ENCODE data around the gene GLIS2. TPM values are rescaled to one million over a fixed set of nuclear protein-coding genes. Genes with fewer than 3 reads are reported as not detected.
A peak's percentile ranks its signal among the peaks of the same experiment; 100 is the strongest.
"Not testable (repeated sequence)": the region's sequence is repeated elsewhere in the genome, so short reads cannot be mapped to it uniquely, and the experiment has no call there.

The GLIS2 gene
- total RNA-seq, 2 donors from 2014 or later: 0.16 to 0.80 TPM

DNA sequence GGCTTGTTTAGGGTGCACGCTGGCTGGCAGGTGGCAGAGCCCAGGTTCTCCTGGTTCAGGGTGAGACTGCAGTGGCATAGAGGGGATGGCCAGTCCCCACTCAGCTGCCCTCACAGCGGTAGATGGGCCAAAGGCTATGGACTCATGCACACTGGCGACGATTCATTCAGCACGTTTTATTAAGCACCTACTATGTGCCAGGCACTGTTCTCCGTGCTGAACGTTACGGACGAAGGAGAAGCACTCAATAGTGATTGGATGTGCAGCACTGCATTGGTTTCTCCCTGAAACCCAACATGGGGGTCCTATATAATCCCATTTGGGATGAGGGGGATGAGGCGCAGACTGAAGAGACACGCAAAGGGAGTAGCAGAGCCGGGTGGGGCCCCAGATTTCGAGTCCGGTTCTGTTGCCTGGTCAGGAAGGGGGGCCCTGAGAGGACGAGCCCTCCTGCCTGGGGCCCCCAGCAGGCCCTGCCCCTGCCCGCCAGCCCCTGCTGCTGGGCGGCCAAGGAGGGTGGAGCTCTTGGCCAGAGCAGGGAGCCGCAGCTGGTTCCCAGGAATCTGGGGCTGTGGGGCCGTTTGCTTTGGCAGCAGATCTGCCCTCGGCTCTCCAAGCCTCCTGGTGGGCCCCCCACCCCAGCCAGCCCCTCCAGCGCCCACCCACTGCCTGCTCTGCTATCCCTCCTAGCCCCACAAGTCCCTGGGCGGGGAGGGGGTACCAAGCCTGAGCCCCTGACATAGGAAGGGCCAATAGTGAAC is 8.8 kb downstream of the GLIS2 start:
- Mint-ChIP-seq H3K9me3 (no peaks in the 10 kb centered on the region), H3K36me3 (no peaks in the 10 kb centered on the region), H3K27ac (no peak overlapping the region)
- ATAC-seq (no peak), DNase-seq (ENCODE audit: low spot score in 2 of 2) (no peak)

DNA sequence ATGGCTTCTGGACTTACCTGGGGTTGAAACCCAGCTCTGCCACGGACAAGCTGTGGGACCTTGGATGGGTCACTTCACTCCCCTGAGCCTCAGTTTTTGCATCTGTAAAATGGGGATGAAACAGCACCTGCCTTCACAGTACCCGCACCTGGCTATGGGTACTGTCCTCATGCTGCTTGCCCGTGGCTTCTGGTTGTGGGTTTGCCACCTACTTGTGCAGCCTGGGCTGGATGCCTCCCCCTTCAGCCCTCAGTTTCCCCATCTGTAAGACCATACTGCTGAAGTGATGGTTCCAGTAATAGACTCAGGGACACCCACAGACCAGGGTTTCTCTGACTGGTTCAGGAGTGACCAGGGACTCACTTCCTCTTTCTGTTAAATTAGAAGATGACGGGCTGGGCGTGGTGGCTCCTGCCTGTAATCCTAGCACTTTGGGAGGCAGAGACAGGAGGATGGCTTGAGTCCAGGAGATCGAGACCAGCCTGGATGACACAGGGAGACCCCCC is 9.4 kb downstream of the GLIS2 start:
- DNase-seq (ENCODE audit: low spot score in 2 of 2) (no peak), ATAC-seq (no peak)
- Mint-ChIP-seq H3K36me3 (no peaks in the 10 kb centered on the region), H3K27ac (no peak overlapping the region), H3K9me3 (no peaks in the 10 kb centered on the region)

DNA sequence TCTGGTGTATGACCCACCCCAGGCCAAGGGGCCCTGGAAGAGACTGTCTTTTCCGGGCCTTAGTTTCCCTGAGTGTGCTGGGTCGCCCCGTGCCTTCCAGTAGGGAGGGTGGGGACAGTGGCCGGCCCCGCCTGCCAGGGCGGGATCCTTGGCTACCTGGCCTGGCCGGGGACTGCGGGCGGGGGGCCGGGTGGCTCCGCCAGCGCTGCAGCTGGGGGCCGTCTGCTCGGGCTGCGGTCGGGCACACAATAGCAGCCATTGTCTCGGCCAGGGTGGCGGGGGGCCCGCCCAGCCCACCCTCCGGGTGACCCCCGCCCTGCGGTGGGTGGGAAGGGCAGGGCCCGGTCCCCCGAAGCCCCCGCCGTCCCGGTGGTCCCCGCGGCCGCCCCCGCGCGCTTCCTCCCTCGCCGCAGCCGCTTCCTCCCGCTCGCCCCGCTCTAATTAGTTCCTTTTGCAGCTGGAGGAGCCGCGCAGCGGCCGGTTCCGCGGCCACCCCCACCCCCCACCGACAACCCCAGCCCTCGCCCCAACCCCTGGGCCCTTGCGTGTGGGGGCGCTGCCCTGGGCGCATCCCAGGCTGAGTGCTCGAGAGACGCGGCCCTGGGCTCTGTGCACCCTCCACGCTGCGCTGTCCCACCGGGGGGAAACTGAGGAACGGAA is 11.6 kb downstream of the GLIS2 start:
- Mint-ChIP-seq H3K9me3 (no peaks in the 10 kb centered on the region), H3K36me3 (no peaks in the 10 kb centered on the region), H3K27ac (no peak overlapping the region)
- no peak for DNase-seq (ENCODE audit: low spot score in 2 of 2)
- peak; percentile 25 to 33 for ATAC-seq

- H3K9me3 Mint-ChIP-seq: no peaks in the 10 kb centered on the region
- no peaks in the 10 kb centered on the region for H3K36me3 Mint-ChIP-seq
- ATAC-seq (peak; percentile 60 to 74), DNase-seq (ENCODE audit: low spot score in 2 of 2) (peak in 1 of 2 donors; percentile 60)
- peak overlapping the region in 1 of 2 donors; percentile 25 for H3K27ac Mint-ChIP-seq
Observed at GRCh38 chr16:4328046-4328781, 12.3 kb downstream of the GLIS2 start.

DNA sequence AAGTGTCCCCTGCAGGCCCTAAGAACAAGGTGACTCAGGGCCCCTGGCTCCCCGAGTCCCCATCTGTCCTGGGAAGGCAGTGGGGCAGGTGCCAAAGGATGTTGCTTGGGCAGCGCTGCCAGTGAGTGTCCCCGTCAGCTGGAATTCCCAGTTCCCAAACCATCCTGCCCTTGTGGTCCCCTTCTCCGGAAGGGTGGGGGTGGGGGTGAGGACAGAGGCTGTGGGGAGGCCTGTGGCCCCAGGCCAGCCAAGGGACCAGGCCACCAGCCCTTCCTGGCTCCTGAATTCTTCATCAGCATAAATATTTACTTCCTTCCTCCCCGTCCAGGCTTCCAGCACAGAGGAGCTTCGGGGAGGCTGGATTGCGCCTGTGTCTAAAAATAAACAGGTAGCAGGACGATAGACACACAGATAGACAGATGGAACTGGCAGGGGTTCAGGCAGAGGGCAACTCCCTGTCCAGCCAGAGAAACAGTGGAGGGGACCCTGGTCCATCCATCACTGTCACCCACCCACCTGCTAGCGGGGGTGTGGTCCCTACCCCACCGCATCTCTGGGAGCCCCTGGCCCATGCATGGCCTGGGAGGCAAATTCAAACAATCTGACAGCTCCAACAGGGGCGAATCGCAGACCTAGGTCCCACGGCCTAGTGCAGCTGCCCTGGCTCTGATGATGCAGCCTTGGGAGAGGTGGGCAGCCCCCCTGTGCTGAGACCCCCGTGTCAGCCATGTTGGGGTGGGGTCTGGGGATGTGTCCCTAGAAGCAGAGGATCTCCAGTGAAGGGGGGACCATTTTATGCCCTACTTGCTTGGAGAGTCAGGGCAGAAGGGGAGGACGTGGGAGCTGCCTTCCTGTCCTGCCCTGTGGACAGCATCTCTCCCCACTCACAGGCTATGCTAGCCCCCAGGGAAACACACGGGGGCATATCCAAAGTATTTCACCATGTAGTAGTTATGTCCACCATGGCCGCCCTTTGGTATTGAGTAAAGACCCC is 13.2 kb downstream of the GLIS2 start:
- Mint-ChIP-seq H3K9me3 (no peaks in the 10 kb centered on the region), H3K36me3 (no peaks in the 10 kb centered on the region), H3K27ac (peak overlapping the region in 1 of 2 donors; percentile 25)
- no peak for ATAC-seq
- DNase-seq (ENCODE audit: low spot score in 2 of 2): no peak

- no peaks in the 10 kb centered on the region for H3K36me3 Mint-ChIP-seq
- DNase-seq (ENCODE audit: low spot score in 2 of 2): peak; percentile 74 to 86
Observed at GRCh38 chr16:4330277-4330874, 14.5 kb downstream of the GLIS2 start.

GRCh38 chr16:4332083-4332482 is 16.2 kb downstream of the GLIS2 start:
- no peak for DNase-seq (ENCODE audit: low spot score in 2 of 2)
- Mint-ChIP-seq H3K27ac (no peak overlapping the region), H3K9me3 (no peaks in the 10 kb centered on the region), H3K36me3 (no peaks in the 10 kb centered on the region)
- no peak for ATAC-seq

More at GRCh38 chr16:4330277-4330874, 14.5 kb downstream of the GLIS2 start:
- peak; percentile 80 to 89 for ATAC-seq
- H3K9me3 Mint-ChIP-seq: no peaks in the 10 kb centered on the region
- H3K27ac Mint-ChIP-seq: no peak overlapping the region

DNA sequence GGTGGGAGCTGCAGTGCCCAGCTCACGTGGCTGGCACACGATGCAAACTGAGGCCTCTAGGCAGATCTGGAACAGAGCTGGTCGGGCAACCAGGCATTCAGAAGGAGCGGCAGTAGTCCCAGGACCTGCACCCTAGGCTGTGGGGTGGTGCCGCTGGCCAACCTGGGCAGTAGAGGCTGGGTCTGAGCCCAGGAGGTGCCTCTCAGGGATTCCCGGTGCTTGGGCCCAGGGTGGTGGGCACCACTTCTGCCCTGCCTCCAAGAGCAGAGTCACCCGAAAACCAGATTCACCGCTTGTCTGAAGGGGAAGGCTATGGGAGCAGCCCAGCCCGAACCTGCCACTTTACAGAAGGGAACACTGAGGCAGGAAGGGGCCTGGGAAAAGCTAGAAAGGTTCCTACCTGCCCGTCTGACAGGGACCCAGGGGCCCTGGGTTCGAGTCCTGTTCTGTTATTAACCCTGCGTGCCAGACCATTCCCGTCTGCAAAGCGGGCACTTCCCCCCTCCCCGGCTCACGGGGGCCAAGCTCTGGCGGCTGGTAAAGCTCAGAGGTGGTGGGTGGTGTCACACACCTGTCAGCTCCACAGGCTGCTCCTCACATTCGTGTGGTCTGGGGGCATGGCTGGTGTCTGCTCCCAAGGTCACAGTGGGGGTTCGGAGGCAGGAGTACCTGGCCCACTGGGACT is 16.9 kb downstream of the GLIS2 start:
- no peaks in the 10 kb centered on the region for H3K9me3 Mint-ChIP-seq
- ATAC-seq (no peak), DNase-seq (ENCODE audit: low spot score in 2 of 2) (no peak)
- H3K27ac Mint-ChIP-seq: no peak overlapping the region
- H3K36me3 Mint-ChIP-seq: no peaks in the 10 kb centered on the region

DNA sequence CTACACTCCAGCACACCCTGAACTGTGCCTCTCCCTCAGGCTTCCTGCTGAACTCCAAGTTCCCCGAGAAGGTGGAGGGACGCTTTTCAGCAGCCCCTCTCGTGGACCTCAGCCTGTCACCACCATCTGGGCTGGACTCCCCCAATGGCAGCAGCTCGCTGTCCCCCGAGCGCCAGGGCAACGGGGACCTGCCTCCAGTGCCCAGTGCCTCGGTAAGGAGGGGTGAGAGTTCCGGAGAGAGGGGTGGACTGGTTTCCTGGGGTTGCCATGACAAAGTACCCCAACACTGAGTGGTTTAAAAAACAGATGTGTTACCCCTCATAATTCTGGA is 17.4 kb downstream of the GLIS2 start:
- DNase-seq (ENCODE audit: low spot score in 2 of 2) (no peak), ATAC-seq (no peak)
- H3K9me3 Mint-ChIP-seq: no peaks in the 10 kb centered on the region
- no peaks in the 10 kb centered on the region for H3K36me3 Mint-ChIP-seq
- no peak overlapping the region for H3K27ac Mint-ChIP-seq

- not testable (repeated sequence) for H3K9me3 Mint-ChIP-seq; DNase-seq (ENCODE audit: low spot score in 2 of 2); H3K36me3 Mint-ChIP-seq; ATAC-seq
- H3K27ac Mint-ChIP-seq: peak overlapping the region in 1 of 2 donors; percentile 29
Observed at GRCh38 chr16:4333714-4334113, 17.8 kb downstream of the GLIS2 start.

GRCh38 chr16:4334724-4335495 is 19.0 kb downstream of the GLIS2 start:
- Mint-ChIP-seq H3K27ac (no peak overlapping the region), H3K36me3 (no peaks in the 10 kb centered on the region), H3K9me3 (no peaks in the 10 kb centered on the region)
- ATAC-seq: no peak
- no peak for DNase-seq (ENCODE audit: low spot score in 2 of 2)

- DNase-seq (ENCODE audit: low spot score in 2 of 2) (no peak), ATAC-seq (no peak)
- Mint-ChIP-seq H3K9me3 (no peaks in the 10 kb centered on the region), H3K36me3 (no peaks in the 10 kb centered on the region), H3K27ac (no peak overlapping the region)
Observed at GRCh38 chr16:4336701-4337539, 21.1 kb downstream of the GLIS2 start.

DNA sequence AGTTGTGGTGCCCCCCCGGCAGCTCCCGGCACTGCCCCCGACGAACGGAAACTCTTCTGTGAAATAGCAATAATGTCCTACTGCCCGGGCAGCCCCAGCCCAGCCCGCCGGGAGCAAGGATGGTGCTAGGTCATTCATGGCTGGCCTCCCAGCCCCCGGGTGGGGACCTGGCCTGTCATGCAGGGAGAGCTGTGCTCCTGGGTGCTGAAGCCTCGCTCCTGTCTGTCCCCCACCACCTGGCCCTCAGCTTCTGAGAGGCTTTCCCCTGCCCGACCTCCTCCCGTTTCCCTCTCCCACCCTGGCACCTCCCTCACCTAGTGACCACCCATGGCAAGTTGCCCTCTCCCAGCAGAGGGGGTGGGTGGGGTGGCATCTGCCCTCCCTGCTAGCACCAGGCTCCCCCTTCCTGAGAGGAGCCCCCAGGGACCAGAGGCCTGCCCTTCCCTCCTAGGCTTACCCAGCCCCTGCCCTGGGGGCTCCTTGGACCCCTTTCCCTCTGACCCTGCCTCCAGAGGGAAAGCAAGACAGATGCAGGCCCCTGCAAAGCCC is 21.7 kb downstream of the GLIS2 start:
- no peaks in the 10 kb centered on the region for H3K36me3 Mint-ChIP-seq
- DNase-seq (ENCODE audit: low spot score in 2 of 2): no peak
- ATAC-seq: no peak
- H3K27ac Mint-ChIP-seq: no peak overlapping the region
- no peaks in the 10 kb centered on the region for H3K9me3 Mint-ChIP-seq

DNA sequence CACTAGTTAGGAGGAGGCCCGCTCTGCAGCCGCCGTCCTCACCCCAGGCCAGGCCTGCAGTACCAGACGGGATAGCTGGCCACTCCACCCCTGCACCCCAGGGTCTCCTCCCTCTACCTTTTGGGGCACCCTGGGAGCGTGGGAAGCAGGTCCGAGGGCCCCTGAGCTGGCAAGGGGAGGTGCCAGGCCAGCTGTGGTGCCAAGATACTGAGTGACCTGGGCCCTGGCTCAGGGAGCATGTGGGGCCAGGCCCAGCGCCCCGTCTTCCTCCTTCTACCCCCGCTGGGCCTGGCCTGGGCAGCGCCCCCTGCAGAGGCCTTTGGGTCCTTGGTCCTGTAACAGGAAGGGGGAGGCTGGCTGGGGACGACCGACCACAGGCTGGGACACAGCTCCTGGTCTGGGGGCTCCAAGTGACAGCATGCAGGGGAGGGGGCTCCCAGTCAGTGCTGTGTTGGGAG is 22.3 kb downstream of the GLIS2 start:
- DNase-seq (ENCODE audit: low spot score in 2 of 2): no peak
- Mint-ChIP-seq H3K27ac (no peak overlapping the region), H3K36me3 (no peaks in the 10 kb centered on the region), H3K9me3 (no peaks in the 10 kb centered on the region)
- no peak for ATAC-seq
